ENCODE measurements around the gene CCL5. TPM values are rescaled to one million over a fixed set of nuclear protein-coding genes. Genes with fewer than 3 reads are reported as not detected.
A peak's percentile ranks its signal among the peaks of the same experiment; 100 is the strongest.

Gene CCL5
- under 1 TPM in 1 of 6 experiments, not detected in 5; 0.19 TPM for total RNA-seq (2021; fragmentation: NEBNext Ultra II Directional; extraction: Animal tissue kit (Norgen Biotek cat#: 25700))
- long read RNA-seq, result 0 reads

DNA sequence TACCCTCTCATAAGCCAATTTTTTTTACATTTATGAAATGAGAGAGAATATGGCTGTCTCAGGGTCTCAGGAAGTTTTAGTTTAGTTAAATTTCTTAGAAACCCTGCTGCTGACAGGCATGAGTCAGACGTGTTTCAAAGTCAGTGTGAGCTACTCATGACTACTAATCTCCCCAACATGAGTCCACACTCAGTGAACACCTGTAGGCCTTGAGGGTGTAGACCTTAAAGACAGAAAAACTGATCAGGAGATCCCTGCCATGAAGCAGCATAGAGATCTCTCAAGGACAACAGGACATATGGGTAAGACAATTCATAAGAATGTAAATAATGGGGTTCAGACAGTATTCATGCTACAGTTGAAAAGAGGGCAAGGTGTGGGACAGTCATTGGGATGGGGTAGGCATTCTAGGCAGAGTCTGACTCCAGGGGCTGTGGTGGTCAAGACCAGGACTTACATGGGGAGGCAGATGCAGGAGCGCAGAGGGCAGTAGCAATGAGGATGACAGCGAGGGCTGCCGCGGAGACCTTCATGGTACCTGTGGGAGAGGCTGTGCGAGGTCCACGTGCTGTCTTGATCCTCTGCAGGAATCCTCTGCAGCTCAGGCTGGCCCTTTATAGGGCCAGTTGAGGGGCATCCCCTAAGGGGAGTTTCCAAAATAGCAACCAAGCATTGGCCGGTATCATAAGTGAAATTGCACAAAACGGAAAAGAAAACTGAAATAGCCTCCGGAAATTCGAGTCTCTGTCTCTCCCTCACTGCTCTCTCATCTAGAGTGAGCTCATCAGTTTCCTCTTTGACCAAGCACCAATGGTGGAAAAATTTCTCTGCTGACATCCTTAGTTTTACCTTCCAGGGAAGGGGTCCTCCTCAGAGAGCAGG lies at the start of gene CCL5:
CCL5 (minus strand) TSS at position 588 of the 882 bp plus-strand sequence.
- TF ChIP-seq, protein P1, sequence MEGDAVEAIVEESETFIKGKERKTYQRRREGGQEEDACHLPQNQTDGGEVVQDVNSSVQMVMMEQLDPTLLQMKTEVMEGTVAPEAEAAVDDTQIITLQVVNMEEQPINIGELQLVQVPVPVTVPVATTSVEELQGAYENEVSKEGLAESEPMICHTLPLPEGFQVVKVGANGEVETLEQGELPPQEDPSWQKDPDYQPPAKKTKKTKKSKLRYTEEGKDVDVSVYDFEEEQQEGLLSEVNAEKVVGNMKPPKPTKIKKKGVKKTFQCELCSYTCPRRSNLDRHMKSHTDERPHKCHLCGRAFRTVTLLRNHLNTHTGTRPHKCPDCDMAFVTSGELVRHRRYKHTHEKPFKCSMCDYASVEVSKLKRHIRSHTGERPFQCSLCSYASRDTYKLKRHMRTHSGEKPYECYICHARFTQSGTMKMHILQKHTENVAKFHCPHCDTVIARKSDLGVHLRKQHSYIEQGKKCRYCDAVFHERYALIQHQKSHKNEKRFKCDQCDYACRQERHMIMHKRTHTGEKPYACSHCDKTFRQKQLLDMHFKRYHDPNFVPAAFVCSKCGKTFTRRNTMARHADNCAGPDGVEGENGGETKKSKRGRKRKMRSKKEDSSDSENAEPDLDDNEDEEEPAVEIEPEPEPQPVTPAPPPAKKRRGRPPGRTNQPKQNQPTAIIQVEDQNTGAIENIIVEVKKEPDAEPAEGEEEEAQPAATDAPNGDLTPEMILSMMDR (IDR thresholded peaks at IDR 0.05), result no peak
- Mint-ChIP-seq H3K4me3 (peak within 1 kb of the TSS; percentile 30; the same call in 1 of the 2 replicates), H3K27me3 (ENCODE audit: insufficient read depth) (peaks cover 1% of the 10 kb centered on the region), H3K27ac (no peak within 1 kb of the TSS), H3K9me3 (no peaks in the 10 kb centered on the region), H3K4me1 (ENCODE audit: low read depth) (peaks cover 25% of the 10 kb centered on the region), H3K36me3 (ENCODE audit: low read depth) (no peaks in the 10 kb centered on the region)
- DNase-seq, result peak; percentile 9

- Mint-ChIP-seq H3K36me3 (ENCODE audit: low read depth) (no peaks in the 10 kb centered on the region), H3K27me3 (ENCODE audit: insufficient read depth) (peaks cover 9% of the 10 kb centered on the region), H3K4me1 (ENCODE audit: low read depth) (peaks cover 17% of the 10 kb centered on the region), H3K9me3 (no peaks in the 10 kb centered on the region), H3K4me3 (no peak overlapping the region), H3K27ac (no peak overlapping the region)
- DNase-seq, result no peak
- TF ChIP-seq, protein P1 (IDR thresholded peaks at IDR 0.05), result no peak
Observed at GRCh38 chr17:35927714-35928113, 47.6 kb upstream of the CCL5 start.

DNA sequence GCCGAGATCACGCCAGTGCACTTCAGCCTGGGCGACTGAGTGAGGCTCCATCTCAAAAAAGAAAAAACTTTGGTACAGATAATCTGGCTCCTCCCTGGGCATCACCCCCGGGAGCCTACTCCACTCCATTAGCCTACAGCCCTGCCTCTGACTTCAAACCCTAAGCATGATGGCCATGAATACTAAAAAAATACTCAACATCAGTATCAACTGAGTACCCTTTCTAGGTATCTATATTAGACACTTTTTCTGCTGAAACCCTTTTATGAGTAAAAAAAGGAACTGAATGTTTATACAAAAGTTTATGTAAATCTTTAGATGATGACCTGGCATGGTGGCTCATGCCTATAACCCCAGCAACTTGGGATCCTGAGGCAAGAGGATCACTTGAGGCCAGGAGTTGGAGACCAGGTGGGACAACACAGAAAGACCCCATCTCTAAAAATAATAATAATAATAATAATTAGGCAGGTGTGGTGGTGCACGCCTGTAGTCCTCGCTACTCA lies 43.5 kb upstream of the CCL5 start:
- Mint-ChIP-seq H3K9me3 (no peaks in the 10 kb centered on the region), H3K4me3 (no peak overlapping the region), H3K27ac (no peak overlapping the region), H3K36me3 (ENCODE audit: low read depth) (no peaks in the 10 kb centered on the region), H3K27me3 (ENCODE audit: insufficient read depth) (no peaks in the 10 kb centered on the region; the same call in 1 of the 2 replicates), H3K4me1 (ENCODE audit: low read depth) (no peaks in the 10 kb centered on the region)
- TF ChIP-seq, protein P1 (IDR thresholded peaks at IDR 0.05), result no peak
- no peak for DNase-seq

DNA sequence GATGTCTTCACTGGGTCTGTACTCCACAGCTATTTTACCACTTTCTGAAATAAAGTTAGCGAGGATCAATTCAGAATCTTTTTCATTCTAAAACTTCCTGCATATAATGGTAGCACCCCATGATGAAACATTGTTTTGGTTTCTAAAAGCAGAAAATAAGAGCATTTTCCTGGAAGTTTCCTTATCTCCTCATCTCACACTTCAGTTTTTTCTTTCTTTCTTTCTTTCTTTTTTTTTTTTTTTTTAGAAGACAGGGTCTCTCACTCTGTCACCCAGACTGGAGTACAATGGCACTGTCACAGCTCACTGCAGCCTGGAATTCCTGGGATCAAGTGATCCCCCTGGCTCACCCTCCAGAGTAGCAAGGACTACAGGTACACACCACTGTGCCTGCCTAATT lies 40.1 kb upstream of the CCL5 start:
- Mint-ChIP-seq H3K9me3 (no peaks in the 10 kb centered on the region), H3K4me3 (no peak overlapping the region), H3K4me1 (ENCODE audit: low read depth) (peaks cover 4% of the 10 kb centered on the region; the same call in 1 of the 2 replicates), H3K36me3 (ENCODE audit: low read depth) (no peaks in the 10 kb centered on the region), H3K27ac (no peak overlapping the region), H3K27me3 (ENCODE audit: insufficient read depth) (peaks cover 6% of the 10 kb centered on the region)
- no peak for DNase-seq
- TF ChIP-seq, protein P1 (IDR thresholded peaks at IDR 0.05), result no peak

GRCh38 chr17:35918665-35919064 lies 38.5 kb upstream of the CCL5 start:
- Mint-ChIP-seq H3K4me3 (no peak overlapping the region), H3K27me3 (ENCODE audit: insufficient read depth) (peaks cover 6% of the 10 kb centered on the region), H3K36me3 (ENCODE audit: low read depth) (no peaks in the 10 kb centered on the region), H3K9me3 (no peaks in the 10 kb centered on the region), H3K27ac (no peak overlapping the region), H3K4me1 (ENCODE audit: low read depth) (peaks cover 4% of the 10 kb centered on the region; the same call in 1 of the 2 replicates)
- TF ChIP-seq, protein P1 (IDR thresholded peaks at IDR 0.05), result no peak
- no peak for DNase-seq

Measured in HFFc6 (cell line).